Activated T-cell treated with anti-CD3 and anti-CD28 coated beads, Interleukin-2, amount 50 U/mL, for 24 hours (primary cell): ENCODE results near the gene RAPGEF4.
"Not testable (repeated sequence)": the region's sequence is repeated elsewhere in the genome, so short reads cannot be mapped to it uniquely, and the experiment has no call there.

Experiments
- DNase-seq: peaks from one replicate; pipeline ENCODE4 v3.0.0-alpha.2; 2020
- H3K27ac Mint-ChIP-seq: 2 replicates; pipeline ENCODE4 v1.8.0; 2020; ENCODE audit warnings: mild to moderate bottlenecking, mixed read lengths
- H3K27me3 Mint-ChIP-seq: 2 replicates; pipeline ENCODE4 v1.8.0; 2020; ENCODE audit warnings: mixed read lengths
- H3K36me3 Mint-ChIP-seq: 2 replicates; pipeline ENCODE4 v1.8.0; 2020; ENCODE audit warnings: low read depth, mixed read lengths
- H3K4me1 Mint-ChIP-seq: 2 replicates; pipeline ENCODE4 v1.8.0; 2020; ENCODE audit warnings: low read depth, mixed read lengths
- H3K4me3 Mint-ChIP-seq: 2 replicates; pipeline ENCODE4 v1.8.0; 2020; ENCODE audit warnings: mild to moderate bottlenecking, moderate library complexity, mixed read lengths
- H3K9me3 Mint-ChIP-seq: 2 replicates; pipeline ENCODE4 v1.8.0; 2020; ENCODE audit warnings: mixed read lengths

Gene RAPGEF4

GRCh38 chr2:173030561-173031490 is 295.2 kb downstream of the RAPGEF4 start:
- Mint-ChIP-seq H3K9me3 (no peaks in the 10 kb centered on the region), H3K27me3 (peaks cover 14% of the 10 kb centered on the region), H3K36me3 (no peaks in the 10 kb centered on the region), H3K4me3 (no peak overlapping the region), H3K4me1 (peaks cover 4% of the 10 kb centered on the region), H3K27ac (no peak overlapping the region)
- DNase-seq: no peak

GRCh38 chr2:173032032-173032431 is 296.4 kb downstream of the RAPGEF4 start:
- no peak overlapping the region for H3K4me3 Mint-ChIP-seq

GRCh38 chr2:173033084-173033483 is 297.4 kb downstream of the RAPGEF4 start:
- Mint-ChIP-seq H3K27ac (no peak overlapping the region), H3K4me1 (no peaks in the 10 kb centered on the region), H3K9me3 (no peaks in the 10 kb centered on the region), H3K36me3 (no peaks in the 10 kb centered on the region), H3K27me3 (peaks cover 10% of the 10 kb centered on the region), H3K4me3 (no peak overlapping the region)
- no peak for DNase-seq

More at GRCh38 chr2:173032032-173032431, 296.4 kb downstream of the RAPGEF4 start:
- no peaks in the 10 kb centered on the region for H3K9me3 Mint-ChIP-seq
- peaks cover 14% of the 10 kb centered on the region for H3K27me3 Mint-ChIP-seq
- H3K4me1 Mint-ChIP-seq: peaks cover 4% of the 10 kb centered on the region
- H3K36me3 Mint-ChIP-seq: no peaks in the 10 kb centered on the region
- no peak overlapping the region for H3K27ac Mint-ChIP-seq
- DNase-seq: no peak

GRCh38 chr2:173034143-173034542 is 298.5 kb downstream of the RAPGEF4 start:
- peaks cover 12% of the 10 kb centered on the region for H3K27me3 Mint-ChIP-seq
- H3K27ac Mint-ChIP-seq: no peak overlapping the region
- no peaks in the 10 kb centered on the region for H3K4me1 Mint-ChIP-seq
- H3K9me3 Mint-ChIP-seq: no peaks in the 10 kb centered on the region
- H3K36me3 Mint-ChIP-seq: no peaks in the 10 kb centered on the region
- DNase-seq: no peak
- no peak overlapping the region for H3K4me3 Mint-ChIP-seq

GRCh38 chr2:173037245-173038120 is 301.8 kb downstream of the RAPGEF4 start:
- no peak overlapping the region for H3K27ac Mint-ChIP-seq
- H3K36me3 Mint-ChIP-seq: no peaks in the 10 kb centered on the region
- H3K4me1 Mint-ChIP-seq: no peaks in the 10 kb centered on the region
- no peaks in the 10 kb centered on the region for H3K9me3 Mint-ChIP-seq
- no peak for DNase-seq
- no peak overlapping the region for H3K4me3 Mint-ChIP-seq
- peaks cover 7% of the 10 kb centered on the region for H3K27me3 Mint-ChIP-seq

GRCh38 chr2:173038257-173038656 is 302.6 kb downstream of the RAPGEF4 start:
- H3K4me1 Mint-ChIP-seq, H3K36me3 Mint-ChIP-seq, H3K9me3 Mint-ChIP-seq, H3K4me3 Mint-ChIP-seq, DNase-seq, H3K27ac Mint-ChIP-seq, H3K27me3 Mint-ChIP-seq: not testable (repeated sequence)

- no peak overlapping the region for H3K27ac Mint-ChIP-seq
- no peak overlapping the region for H3K4me3 Mint-ChIP-seq
- H3K36me3 Mint-ChIP-seq: no peaks in the 10 kb centered on the region
- no peak for DNase-seq
- H3K27me3 Mint-ChIP-seq: peaks cover 2% of the 10 kb centered on the region
- no peaks in the 10 kb centered on the region for H3K9me3 Mint-ChIP-seq
- H3K4me1 Mint-ChIP-seq: no peaks in the 10 kb centered on the region
Observed at GRCh38 chr2:173040729-173041128, 305.1 kb downstream of the RAPGEF4 start.

- Mint-ChIP-seq H3K4me3 (no peak overlapping the region), H3K4me1 (peaks cover 3% of the 10 kb centered on the region), H3K27me3 (peaks cover 2% of the 10 kb centered on the region), H3K27ac (no peak overlapping the region), H3K9me3 (no peaks in the 10 kb centered on the region), H3K36me3 (no peaks in the 10 kb centered on the region)
- no peak for DNase-seq
Observed at GRCh38 chr2:173043476-173043875, 307.8 kb downstream of the RAPGEF4 start.

- Mint-ChIP-seq H3K4me1 (peaks cover 8% of the 10 kb centered on the region), H3K36me3 (no peaks in the 10 kb centered on the region), H3K4me3 (no peak overlapping the region), H3K27ac (no peak overlapping the region), H3K9me3 (no peaks in the 10 kb centered on the region), H3K27me3 (no peaks in the 10 kb centered on the region)
- no peak for DNase-seq
Observed at GRCh38 chr2:173043897-173044519, 308.4 kb downstream of the RAPGEF4 start.

GRCh38 chr2:173044686-173045085 is 309.0 kb downstream of the RAPGEF4 start:
- no peak overlapping the region for H3K4me3 Mint-ChIP-seq
- no peak for DNase-seq
- H3K27ac Mint-ChIP-seq: no peak overlapping the region
- no peaks in the 10 kb centered on the region for H3K36me3 Mint-ChIP-seq
- peaks cover 14% of the 10 kb centered on the region for H3K4me1 Mint-ChIP-seq
- H3K9me3 Mint-ChIP-seq: no peaks in the 10 kb centered on the region
- peaks cover 1% of the 10 kb centered on the region for H3K27me3 Mint-ChIP-seq

- Mint-ChIP-seq H3K4me3 (no peak overlapping the region), H3K27ac (no peak overlapping the region), H3K9me3 (no peaks in the 10 kb centered on the region), H3K27me3 (peaks cover 2% of the 10 kb centered on the region), H3K4me1 (peaks cover 18% of the 10 kb centered on the region), H3K36me3 (no peaks in the 10 kb centered on the region)
- no peak for DNase-seq
Observed at GRCh38 chr2:173045181-173045580, 309.5 kb downstream of the RAPGEF4 start.

- no peak overlapping the region for H3K4me3 Mint-ChIP-seq
- no peaks in the 10 kb centered on the region for H3K9me3 Mint-ChIP-seq
- no peak overlapping the region for H3K27ac Mint-ChIP-seq
- no peak for DNase-seq
- H3K4me1 Mint-ChIP-seq: peaks cover 19% of the 10 kb centered on the region
- no peaks in the 10 kb centered on the region for H3K36me3 Mint-ChIP-seq
- H3K27me3 Mint-ChIP-seq: peaks cover 19% of the 10 kb centered on the region
Observed at GRCh38 chr2:173048522-173048896, 312.9 kb downstream of the RAPGEF4 start.

GRCh38 chr2:173048897-173049661 is 313.4 kb downstream of the RAPGEF4 start:
- Mint-ChIP-seq H3K27me3 (peaks cover 20% of the 10 kb centered on the region), H3K36me3 (no peaks in the 10 kb centered on the region), H3K27ac (peak overlapping the region; percentile 81), H3K9me3 (no peaks in the 10 kb centered on the region), H3K4me3 (no peak overlapping the region), H3K4me1 (peaks cover 19% of the 10 kb centered on the region)
- DNase-seq: peak; percentile 45

- DNase-seq: no peak
- Mint-ChIP-seq H3K27ac (peak overlapping the region; percentile 61), H3K4me1 (peaks cover 19% of the 10 kb centered on the region), H3K9me3 (no peaks in the 10 kb centered on the region), H3K36me3 (no peaks in the 10 kb centered on the region), H3K4me3 (no peak overlapping the region), H3K27me3 (peaks cover 24% of the 10 kb centered on the region)
Observed at GRCh38 chr2:173049831-173050230, 314.2 kb downstream of the RAPGEF4 start.
